GM10248 (cell line): ENCODE measurements around the gene PPIH.
"Not testable (repeated sequence)": the region's sequence is repeated elsewhere in the genome, so short reads cannot be mapped to it uniquely, and the experiment has no call there.

Experiments used
- CTCF ChIA-PET: fragments of 300-600 bp; sonication (Branson Sonifier 250); formaldehyde crosslinking; extraction: SDS; loops from one replicate; lab custom pipeline; 2021; ENCODE audit warnings: antibody characterized with exemption; lab: Yijun Ruan, JAX
- POLR2A ChIA-PET: fragments of 350-650 bp; sonication (Branson Sonifier 250); formaldehyde crosslinking; extraction: SDS; loops from one replicate; lab custom pipeline; 2020; ENCODE audit warnings: antibody characterized with exemption; lab: Yijun Ruan, JAX
- DNase-seq: peaks from one replicate; pipeline ENCODE4 v3.0.0; 2012; ENCODE audit errors: extremely low spot score
- CTCF ChIP-seq: IDR thresholded peaks from 2 replicates; pipeline ENCODE4 v1.5.1; 2012; ENCODE audit warnings: mild to moderate bottlenecking, low read depth; ENCODE audit errors: extremely low read depth, missing control alignments, control extremely low read depth

The PPIH gene

GRCh38 chr1:42721926-42722325 lies 63.7 kb downstream of the PPIH start:
- CTCF ChIA-PET: no interaction called here
- no peak for TF ChIP-seq CTCF
- POLR2A ChIA-PET: no interaction called here
- no peak for DNase-seq

- CTCF ChIA-PET, DNase-seq, POLR2A ChIA-PET: not testable (repeated sequence)
Observed at GRCh38 chr1:42722403-42722802, 64.2 kb downstream of the PPIH start.

- POLR2A ChIA-PET: interaction anchor here (0.7 kb wide), 1 partner anchor 347 kb away, joined by 5 read pairs; no protein-coding TSS in a partner anchor
- CTCF ChIA-PET: no interaction called here
Observed at GRCh38 chr1:42723511-42723910, 65.3 kb downstream of the PPIH start.

GRCh38 chr1:42725820-42726219 lies 67.6 kb downstream of the PPIH start:
- POLR2A ChIA-PET, CTCF ChIA-PET, DNase-seq: not testable (repeated sequence)

More at GRCh38 chr1:42723511-42723910, 65.3 kb downstream of the PPIH start:
- DNase-seq: no peak
- no peak for TF ChIP-seq CTCF
